Peyer's patch (tissue), 4 donors: ENCODE results near the gene SNX27. TPM values are rescaled to one million over a fixed set of nuclear protein-coding genes. Genes with fewer than 3 reads are reported as not detected.

Experiments
- DNase-seq, 3 donors: peaks; one replicate each; pipeline ENCODE4 v3.0.0-alpha.2; 2017 to 2019
- H3K27ac ChIP-seq, 4 donors: fragments of 200-600 bp; sonication (generic); one replicate each; pipeline ENCODE4 v1.5.1; 2016 to 2019
- H3K27me3 ChIP-seq, 2 donors: fragments of 200-600 bp; sonication (generic); one replicate each; pipeline ENCODE4 v1.5.1; 2019
- H3K36me3 ChIP-seq, 3 donors: fragments of 200-600 bp; sonication (generic); one replicate each; pipeline ENCODE4 v1.5.1; 2016 to 2019
- H3K4me1 ChIP-seq, 4 donors: fragments of 200-600 bp; sonication (generic); one replicate each; pipeline ENCODE4 v1.5.1; 2016 to 2019
- H3K4me3 ChIP-seq, 4 donors: fragments of 200-600 bp; sonication (generic); 1 replicate in 3 of 4; 2 replicates in 1 of 4; pipeline ENCODE4 v1.5.1; 2016 to 2019; ENCODE audit warnings: mild to moderate bottlenecking in 1 of 4
- H3K9me3 ChIP-seq, 4 donors: fragments of 200-600 bp; sonication (generic); one replicate each; pipeline ENCODE4 v1.5.1; 2016 to 2019; ENCODE audit warnings: mild to moderate bottlenecking in 1 of 4
- POLR2A ChIP-seq, 2 donors: fragments of 450-650 bp; IDR thresholded peaks; one replicate each; pipeline ENCODE4 v1.5.1; 2017; ENCODE audit warnings: antibody characterized with exemption in 2 of 2, mild to moderate bottlenecking in 2 of 2, moderate library complexity in 2 of 2
- total RNA-seq, 4 donors: library from RNA; depleted of rRNA; stranded (reverse); fragments of >200 nt; gene quantifications; one replicate each; pipeline ENCODE4 v1.1.0, GENCODE V29; 2016
- TF ChIP-seq, protein P1 (sequence below), 6 experiments: fragments of 450-650 bp in 4 of 6; fragments of 200-600 bp in 2 of 6; sonication (generic) in 1 of 6; IDR thresholded peaks; one replicate each; pipeline ENCODE4 v1.5.1; 2017 to 2019; ENCODE audit warnings: antibody characterized with exemption in 6 of 6, mild to moderate bottlenecking in 3 of 6, moderate library complexity in 1 of 6

Gene SNX27
- total RNA-seq, 4 donors from 2014 or later = 24.0 to 50.3 (median 35.1) TPM

- Histone ChIP-seq H3K36me3 (no peaks in the 10 kb centered on the region), H3K27me3 (peaks cover 0 to 8% of the 10 kb centered on the region in 2 donors), H3K27ac (no peak overlapping the region), H3K4me3 (no peak overlapping the region), H3K9me3 (no peaks in the 10 kb centered on the region), H3K4me1 (peaks cover 0 to 35% (median 0%) of the 10 kb centered on the region in 4 donors)
- no peak for DNase-seq
- TF ChIP-seq POLR2A (IDR thresholded peaks at IDR 0.05) = no peak
- TF ChIP-seq, protein P1, sequence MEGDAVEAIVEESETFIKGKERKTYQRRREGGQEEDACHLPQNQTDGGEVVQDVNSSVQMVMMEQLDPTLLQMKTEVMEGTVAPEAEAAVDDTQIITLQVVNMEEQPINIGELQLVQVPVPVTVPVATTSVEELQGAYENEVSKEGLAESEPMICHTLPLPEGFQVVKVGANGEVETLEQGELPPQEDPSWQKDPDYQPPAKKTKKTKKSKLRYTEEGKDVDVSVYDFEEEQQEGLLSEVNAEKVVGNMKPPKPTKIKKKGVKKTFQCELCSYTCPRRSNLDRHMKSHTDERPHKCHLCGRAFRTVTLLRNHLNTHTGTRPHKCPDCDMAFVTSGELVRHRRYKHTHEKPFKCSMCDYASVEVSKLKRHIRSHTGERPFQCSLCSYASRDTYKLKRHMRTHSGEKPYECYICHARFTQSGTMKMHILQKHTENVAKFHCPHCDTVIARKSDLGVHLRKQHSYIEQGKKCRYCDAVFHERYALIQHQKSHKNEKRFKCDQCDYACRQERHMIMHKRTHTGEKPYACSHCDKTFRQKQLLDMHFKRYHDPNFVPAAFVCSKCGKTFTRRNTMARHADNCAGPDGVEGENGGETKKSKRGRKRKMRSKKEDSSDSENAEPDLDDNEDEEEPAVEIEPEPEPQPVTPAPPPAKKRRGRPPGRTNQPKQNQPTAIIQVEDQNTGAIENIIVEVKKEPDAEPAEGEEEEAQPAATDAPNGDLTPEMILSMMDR (IDR thresholded peaks at IDR 0.05) = no peak
Observed at GRCh38 chr1:151715726-151716404, 104.0 kb downstream of the SNX27 start.

- H3K9me3 ChIP-seq = no peaks in the 10 kb centered on the region
- peaks cover 0 to 8% of the 10 kb centered on the region in 2 donors for H3K27me3 ChIP-seq
- DNase-seq = no peak
- H3K4me1 ChIP-seq = peaks cover 0 to 36% (median under 1%) of the 10 kb centered on the region in 4 donors
- H3K27ac ChIP-seq = no peak overlapping the region
- TF ChIP-seq, protein P1 (IDR thresholded peaks at IDR 0.05) = no peak
- no peak for TF ChIP-seq POLR2A (IDR thresholded peaks at IDR 0.05)
- H3K4me3 ChIP-seq = no peak overlapping the region
- H3K36me3 ChIP-seq = no peaks in the 10 kb centered on the region
Observed at GRCh38 chr1:151716405-151716762, 104.5 kb downstream of the SNX27 start.

DNA sequence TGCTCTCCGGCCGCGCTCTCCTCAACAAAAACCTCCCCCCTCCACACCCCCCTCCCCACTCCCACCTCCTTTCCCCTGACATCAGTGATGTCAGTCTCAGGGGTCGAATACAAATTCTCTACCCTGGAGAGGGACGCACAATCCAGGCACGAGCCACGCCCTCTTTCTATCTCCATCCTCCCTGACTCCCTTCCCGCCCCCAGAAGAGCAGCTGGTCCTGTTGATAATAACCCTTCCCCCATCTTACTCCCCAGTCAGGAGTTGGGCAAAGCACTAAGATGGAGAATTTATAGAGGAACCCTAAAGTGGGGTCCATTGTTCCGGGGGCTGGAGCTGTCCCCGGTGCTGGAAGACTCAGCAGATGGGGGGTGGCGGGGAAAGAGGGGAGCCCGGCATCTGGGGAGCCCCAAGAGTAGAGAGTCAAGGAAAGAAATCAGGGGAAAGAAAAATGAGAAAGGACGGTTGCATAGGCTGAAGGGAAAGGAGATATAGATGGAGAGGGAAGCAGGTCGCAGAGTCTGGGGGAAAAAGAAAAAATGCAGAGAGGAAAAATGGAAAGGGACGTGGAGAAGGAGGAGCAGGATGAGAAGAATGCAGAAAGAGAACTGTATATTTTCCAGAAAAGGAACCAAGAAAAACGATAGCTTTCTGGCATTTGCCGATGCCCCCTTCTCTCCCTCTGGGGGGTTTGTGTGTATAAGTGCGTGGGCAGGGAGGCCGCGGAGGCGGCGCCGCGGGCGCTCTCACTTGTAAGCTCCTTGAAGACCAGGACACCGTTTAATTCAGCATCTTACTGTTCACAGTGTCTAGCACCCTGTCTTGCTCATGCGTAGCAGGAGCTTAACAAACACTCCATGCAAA is 105.2 kb downstream of the SNX27 start, which contains the start of gene CELF3:
Gene CELF3 (minus strand): TSS at position 33 of the 861 bp plus-strand sequence. CDS start 783 bp downstream, outside the sequence.
- no peaks in the 10 kb centered on the region for H3K9me3 ChIP-seq
- H3K27ac ChIP-seq = no peak within 1 kb of the TSS
- no peak for TF ChIP-seq POLR2A (IDR thresholded peaks at IDR 0.05)
- TF ChIP-seq, protein P1 (IDR thresholded peaks at IDR 0.05) = no peak
- H3K27me3 ChIP-seq = peaks cover 0 to 8% of the 10 kb centered on the region in 2 donors
- DNase-seq = no peak
- no peaks in the 10 kb centered on the region for H3K36me3 ChIP-seq
- peaks cover 0 to 41% (median 5%) of the 10 kb centered on the region in 4 donors for H3K4me1 ChIP-seq
- no peak within 1 kb of the TSS for H3K4me3 ChIP-seq

DNA sequence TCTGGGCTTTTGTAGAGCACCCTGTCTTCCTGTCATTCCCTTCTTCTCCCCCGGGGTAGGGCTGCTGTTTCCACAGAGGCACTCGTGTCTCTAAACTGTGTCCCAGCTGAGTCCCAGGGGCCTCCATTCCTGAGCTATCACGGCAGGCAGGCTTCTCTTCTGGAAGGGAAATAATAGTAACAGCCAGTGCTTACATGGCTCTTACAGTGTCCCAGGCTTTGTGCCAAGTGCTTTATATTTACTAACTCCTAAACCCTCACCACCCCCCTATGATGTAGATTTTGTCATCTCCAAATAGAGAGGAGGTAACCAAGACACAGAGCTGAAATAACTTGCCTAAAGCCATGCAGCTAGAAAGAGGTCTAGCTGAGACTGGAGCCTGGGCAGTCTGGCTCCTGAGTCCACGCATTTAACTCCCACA is 106.2 kb downstream of the SNX27 start:
- Histone ChIP-seq H3K27ac (no peak overlapping the region), H3K27me3 (peaks cover 0 to 8% of the 10 kb centered on the region in 2 donors)

DNA sequence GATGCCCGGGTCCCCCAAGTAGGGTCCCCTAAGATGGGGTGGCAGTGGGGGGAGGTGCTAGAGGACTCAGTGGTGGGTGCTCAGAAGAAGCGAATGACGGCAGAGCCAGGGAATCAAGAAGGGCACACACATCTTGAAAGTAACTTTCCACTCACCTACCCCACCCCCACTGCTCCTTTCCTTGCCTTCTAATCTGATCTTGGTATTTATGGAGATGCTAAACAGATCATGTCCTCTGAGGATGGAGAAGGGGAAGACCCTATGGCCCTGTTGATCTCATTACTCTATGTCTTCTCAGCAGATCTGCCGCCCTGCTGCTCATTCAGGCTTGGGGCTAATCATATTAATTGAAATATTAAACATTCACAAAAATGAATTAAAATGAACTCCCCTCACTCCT is 106.8 kb downstream of the SNX27 start:
- Histone ChIP-seq H3K9me3 (no peaks in the 10 kb centered on the region), H3K27ac (no peak overlapping the region), H3K4me1 (peaks cover 0 to 29% (median 5%) of the 10 kb centered on the region in 4 donors), H3K36me3 (no peaks in the 10 kb centered on the region), H3K27me3 (peaks cover 0 to 8% of the 10 kb centered on the region in 2 donors), H3K4me3 (no peak overlapping the region)
- DNase-seq = no peak
- TF ChIP-seq, protein P1 (IDR thresholded peaks at IDR 0.05) = no peak
- TF ChIP-seq POLR2A (IDR thresholded peaks at IDR 0.05) = no peak

More for the DNA sequence above, 106.2 kb downstream of the SNX27 start:
- H3K4me3 ChIP-seq = no peak overlapping the region
- DNase-seq = no peak
- H3K9me3 ChIP-seq = no peaks in the 10 kb centered on the region
- H3K4me1 ChIP-seq = peaks cover 0 to 34% (median 5%) of the 10 kb centered on the region in 4 donors
- H3K36me3 ChIP-seq = no peaks in the 10 kb centered on the region
- no peak for TF ChIP-seq POLR2A (IDR thresholded peaks at IDR 0.05)
- TF ChIP-seq, protein P1 (IDR thresholded peaks at IDR 0.05) = no peak
